ENCODE data around the gene AUTS2. TPM values are rescaled to one million over a fixed set of nuclear protein-coding genes. Genes with fewer than 3 reads are reported as not detected.

AUTS2 gene
- total RNA-seq, 1 donor from 2014 or later = 95.3 TPM

- DNase-seq = no peak
Measured at GRCh38 chr7:70193514-70193913, 595.2 kb downstream of the AUTS2 start.

GRCh38 chr7:70208236-70209063, 610.2 kb downstream of the AUTS2 start:
- DNase-seq = no peak

- DNase-seq = no peak
Measured at GRCh38 chr7:70210200-70210935, 612.1 kb downstream of the AUTS2 start.

GRCh38 chr7:70210936-70211310, 612.6 kb downstream of the AUTS2 start:
- DNase-seq = no peak

- no peak for DNase-seq
Measured at GRCh38 chr7:70212281-70212680, 614.0 kb downstream of the AUTS2 start.

- DNase-seq = no peak
Measured at GRCh38 chr7:70214071-70214470, 615.8 kb downstream of the AUTS2 start.

GRCh38 chr7:70215491-70215890, 617.2 kb downstream of the AUTS2 start:
- no peak for DNase-seq

GRCh38 chr7:70217571-70217970, 619.3 kb downstream of the AUTS2 start:
- DNase-seq = no peak

- no peak for DNase-seq
Measured at GRCh38 chr7:70218006-70218405, 619.7 kb downstream of the AUTS2 start.

GRCh38 chr7:70219061-70219460, 620.8 kb downstream of the AUTS2 start:
- no peak for DNase-seq

GRCh38 chr7:70229242-70229641, 631.0 kb downstream of the AUTS2 start:
- DNase-seq = no peak

GRCh38 chr7:70230761-70231160, 632.5 kb downstream of the AUTS2 start:
- DNase-seq = no peak

- no peak for DNase-seq
Measured at GRCh38 chr7:70233776-70234175, 635.5 kb downstream of the AUTS2 start.

- no peak for DNase-seq
Measured at GRCh38 chr7:70237256-70237655, 639.0 kb downstream of the AUTS2 start.

GRCh38 chr7:70237831-70238575, 639.7 kb downstream of the AUTS2 start:
- DNase-seq = no peak

- DNase-seq = no peak
Measured at GRCh38 chr7:70239918-70240317, 641.6 kb downstream of the AUTS2 start.

GRCh38 chr7:70240873-70241272, 642.6 kb downstream of the AUTS2 start:
- DNase-seq = no peak

- no peak for DNase-seq
Measured at GRCh38 chr7:70241536-70242175, 643.4 kb downstream of the AUTS2 start.

GRCh38 chr7:70242826-70243225, 644.6 kb downstream of the AUTS2 start:
- DNase-seq = no peak

GRCh38 chr7:70243443-70243842, 645.2 kb downstream of the AUTS2 start:
- DNase-seq = no peak

- DNase-seq = no peak
Measured at GRCh38 chr7:70257921-70258320, 659.6 kb downstream of the AUTS2 start.

- DNase-seq = no peak
Measured at GRCh38 chr7:70259502-70259901, 661.2 kb downstream of the AUTS2 start.

Measured in occipital lobe (tissue), 2 donors.